Stimulated activated CD4-positive, alpha-beta T cell treated with anti-CD3 and anti-CD28 coated beads, TNF-alpha, amount 100 ng/mL, for 4 hours (primary cell): ENCODE measurements around the gene PCDHB11.
"Not testable (repeated sequence)": the region's sequence is repeated elsewhere in the genome, so short reads cannot be mapped to it uniquely, and the experiment has no call there.

Experiments
- DNase-seq, 3 experiments: peaks; one replicate each; pipeline ENCODE4 v3.0.0-alpha.2; 2020; ENCODE audit warnings: low read depth in 3 of 3

Gene PCDHB11

DNA sequence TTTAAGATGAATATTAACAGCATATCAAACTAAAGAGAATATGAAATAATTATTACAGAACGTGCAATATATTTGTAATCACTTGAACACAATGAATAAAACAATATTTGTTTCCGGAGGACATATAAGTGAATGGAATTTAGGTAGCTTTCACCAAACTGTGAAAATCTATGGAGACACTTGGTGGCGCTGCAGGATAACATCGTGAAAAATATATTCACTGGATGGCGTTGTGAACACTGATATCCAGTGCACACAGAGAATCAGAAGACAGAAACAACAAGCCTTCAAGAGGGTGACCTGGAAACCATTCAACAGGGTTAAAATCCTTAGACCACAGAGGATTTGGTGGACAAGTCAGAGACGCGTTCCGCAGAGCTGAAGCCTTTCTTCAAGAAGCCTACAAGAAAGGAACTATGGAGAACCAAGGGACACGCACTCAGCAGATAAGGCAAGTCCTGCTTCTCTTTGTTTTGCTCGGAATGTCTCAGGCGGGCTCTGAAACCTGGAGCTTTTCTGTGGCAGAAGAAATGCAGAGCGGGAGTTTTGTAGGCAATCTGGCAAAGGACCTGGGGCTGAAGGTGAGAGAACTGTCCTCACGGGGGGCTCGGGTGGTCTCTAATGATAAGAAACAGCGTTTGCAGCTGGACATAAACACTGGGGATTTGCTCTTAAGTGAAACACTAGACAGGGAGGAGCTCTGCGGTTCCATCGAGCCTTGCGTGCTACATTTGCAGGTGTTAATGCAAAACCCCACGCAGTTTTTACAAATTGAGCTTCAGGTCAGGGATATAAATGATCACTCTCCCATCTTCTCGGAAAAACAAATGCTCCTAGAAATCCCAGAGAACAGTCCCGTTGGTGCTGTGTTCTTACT lies at the start of gene PCDHB11:
Gene PCDHB11 (plus strand): TSS at position 269 of the 877 bp plus-strand sequence. CDS start 148 bp downstream, at position 417.
- DNase-seq: no peak

DNA sequence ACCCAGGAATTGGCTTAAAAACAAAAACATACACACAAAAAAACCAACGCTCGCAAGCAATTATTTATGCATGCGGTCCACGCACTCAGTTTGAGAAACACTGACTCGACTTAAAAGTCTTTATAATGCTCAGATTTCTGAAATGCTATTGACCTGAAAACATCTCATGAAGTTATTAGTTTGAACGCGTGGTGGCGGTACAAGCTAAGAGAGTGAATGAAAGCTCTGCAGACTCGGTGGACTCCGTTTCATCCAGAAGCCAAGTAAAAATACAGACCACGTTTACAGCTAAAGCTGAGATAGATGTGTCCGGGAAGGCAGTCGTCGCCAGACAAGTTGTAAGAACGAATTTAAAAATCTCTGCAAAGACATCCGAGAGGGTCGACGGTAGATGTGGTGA lies 49.6 kb upstream of the PCDHB11 start, which contains the start of gene PCDHB6:
Gene PCDHB6 (plus strand): TSS at position 246 of the 400 bp plus-strand sequence. CDS start 201 bp downstream, outside the sequence.
- no peak for DNase-seq

DNA sequence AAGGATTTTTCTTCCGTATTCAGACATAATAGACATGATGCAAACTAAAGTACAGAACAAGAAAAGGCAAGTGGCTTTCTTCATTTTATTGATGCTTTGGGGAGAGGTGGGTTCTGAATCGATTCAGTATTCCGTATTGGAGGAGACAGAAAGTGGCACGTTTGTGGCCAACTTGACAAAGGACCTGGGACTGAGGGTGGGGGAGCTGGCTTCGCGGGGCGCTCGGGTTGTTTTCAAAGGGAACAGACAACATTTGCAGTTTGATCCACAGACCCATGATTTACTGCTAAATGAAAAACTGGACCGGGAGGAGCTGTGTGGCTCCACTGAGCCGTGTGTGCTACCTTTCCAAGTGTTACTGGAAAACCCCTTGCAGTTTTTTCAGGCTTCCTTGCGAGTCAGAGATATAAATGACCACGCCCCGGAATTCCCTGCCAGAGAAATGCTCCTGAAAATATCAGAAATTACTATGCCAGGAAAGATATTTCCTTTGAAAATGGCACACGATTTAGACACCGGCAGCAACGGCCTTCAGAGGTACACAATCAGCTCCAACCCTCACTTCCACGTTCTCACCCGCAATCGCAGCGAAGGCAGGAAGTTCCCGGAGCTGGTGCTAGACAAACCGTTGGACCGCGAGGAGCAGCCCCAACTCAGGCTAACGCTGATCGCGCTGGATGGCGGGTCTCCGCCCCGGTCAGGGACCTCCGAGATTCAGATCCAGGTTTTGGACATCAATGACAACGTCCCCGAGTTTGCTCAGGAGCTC lies 49.0 kb upstream of the PCDHB11 start:
- DNase-seq: no peak

DNA sequence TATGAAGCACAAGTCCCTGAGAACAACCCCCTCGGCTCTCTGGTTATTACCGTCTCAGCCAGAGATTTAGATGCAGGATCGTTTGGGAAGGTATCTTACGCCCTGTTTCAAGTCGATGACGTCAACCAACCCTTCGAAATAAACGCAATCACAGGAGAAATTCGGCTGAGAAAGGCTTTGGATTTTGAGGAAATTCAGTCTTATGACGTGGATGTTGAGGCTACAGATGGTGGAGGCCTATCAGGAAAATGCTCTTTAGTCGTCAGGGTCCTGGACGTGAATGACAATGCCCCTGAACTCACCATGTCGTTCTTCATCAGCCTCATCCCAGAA lies 48.5 kb upstream of the PCDHB11 start:
- no peak for DNase-seq

DNA sequence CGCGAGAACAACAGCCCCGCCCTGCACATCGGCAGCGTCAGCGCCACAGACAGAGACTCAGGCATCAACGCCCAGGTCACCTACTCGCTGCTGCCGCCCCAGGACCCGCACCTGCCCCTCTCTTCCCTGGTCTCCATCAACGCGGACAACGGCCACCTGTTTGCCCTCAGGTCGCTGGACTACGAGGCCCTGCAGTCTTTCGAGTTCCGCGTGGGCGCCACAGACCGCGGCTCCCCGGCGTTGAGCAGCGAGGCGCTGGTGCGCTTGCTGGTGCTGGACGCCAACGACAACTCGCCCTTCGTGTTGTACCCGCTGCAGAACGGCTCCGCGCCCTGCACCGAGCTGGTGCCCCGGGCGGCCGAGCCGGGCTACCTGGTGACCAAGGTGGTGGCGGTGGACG lies 47.8 kb upstream of the PCDHB11 start:
- not testable (repeated sequence) for DNase-seq

DNA sequence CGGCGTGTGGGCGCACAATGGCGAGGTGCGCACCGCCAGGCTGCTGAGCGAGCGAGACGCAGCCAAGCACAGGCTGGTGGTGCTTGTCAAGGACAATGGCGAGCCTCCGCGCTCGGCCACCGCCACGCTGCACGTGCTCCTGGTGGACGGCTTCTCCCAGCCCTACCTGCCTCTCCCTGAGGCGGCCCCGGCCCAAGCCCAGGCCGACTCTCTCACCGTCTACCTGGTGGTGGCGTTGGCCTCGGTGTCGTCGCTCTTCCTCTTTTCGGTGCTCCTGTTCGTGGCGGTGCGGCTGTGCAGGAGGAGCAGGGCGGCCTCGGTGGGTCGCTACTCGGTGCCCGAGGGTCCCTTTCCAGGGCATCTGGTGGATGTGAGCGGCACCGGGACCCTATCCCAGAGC lies 47.3 kb upstream of the PCDHB11 start:
- not testable (repeated sequence) for DNase-seq

DNA sequence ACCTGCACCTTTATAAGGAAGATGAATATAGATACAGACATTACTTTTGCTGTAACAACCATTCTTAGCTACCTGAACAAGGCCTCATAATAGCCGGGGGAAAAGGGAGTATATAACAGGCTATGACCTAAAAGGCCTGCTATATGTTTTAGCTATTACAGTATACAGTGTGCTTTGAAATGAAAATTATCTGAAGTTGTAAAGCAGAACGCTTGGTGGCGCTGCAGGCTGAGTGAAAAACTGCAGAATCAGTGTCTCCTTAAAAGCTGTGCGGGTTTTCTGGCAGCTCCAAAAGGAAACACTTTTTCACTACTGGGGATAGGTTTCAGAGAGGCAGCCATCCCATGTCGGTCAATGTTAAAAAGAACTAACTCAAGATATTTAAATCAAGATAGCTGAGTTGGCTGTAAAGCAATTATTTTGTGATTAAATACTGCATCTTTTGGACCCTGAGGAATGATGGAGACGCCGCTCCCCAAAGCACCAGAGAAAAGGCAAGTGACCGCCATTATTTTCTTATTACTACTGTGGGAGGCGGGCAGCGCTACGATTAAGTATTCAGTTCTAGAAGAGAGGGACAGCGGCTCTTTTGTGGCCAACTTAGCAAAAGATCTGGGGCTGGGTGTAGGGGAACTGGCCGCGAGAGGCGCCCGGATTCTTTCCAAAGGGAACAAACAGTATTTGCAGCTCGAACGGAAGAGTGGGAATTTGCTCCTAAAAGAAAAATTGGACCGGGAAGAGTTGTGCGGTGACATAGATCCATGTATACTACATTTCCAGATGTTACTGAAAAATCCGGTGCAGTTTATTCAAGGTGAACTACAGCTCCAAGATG lies 43.7 kb upstream of the PCDHB11 start:
- no peak for DNase-seq

DNA sequence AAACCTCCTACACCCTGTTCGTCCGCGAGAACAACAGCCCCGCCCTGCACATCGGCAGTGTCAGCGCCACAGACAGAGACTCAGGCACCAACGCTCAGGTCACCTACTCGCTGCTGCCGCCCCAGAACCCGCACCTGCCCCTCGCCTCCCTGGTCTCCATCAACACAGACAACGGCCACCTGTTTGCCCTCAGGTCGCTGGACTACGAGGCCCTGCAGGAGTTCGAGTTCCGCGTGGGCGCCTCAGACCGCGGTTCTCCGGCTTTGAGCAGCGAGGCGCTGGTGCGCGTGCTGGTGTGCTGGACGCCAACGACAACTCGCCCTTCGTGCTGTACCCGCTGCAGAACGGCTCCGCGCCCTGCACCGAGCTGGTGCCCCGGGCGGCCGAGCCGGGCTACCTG lies 42.1 kb upstream of the PCDHB11 start:
- not testable (repeated sequence) for DNase-seq

DNA sequence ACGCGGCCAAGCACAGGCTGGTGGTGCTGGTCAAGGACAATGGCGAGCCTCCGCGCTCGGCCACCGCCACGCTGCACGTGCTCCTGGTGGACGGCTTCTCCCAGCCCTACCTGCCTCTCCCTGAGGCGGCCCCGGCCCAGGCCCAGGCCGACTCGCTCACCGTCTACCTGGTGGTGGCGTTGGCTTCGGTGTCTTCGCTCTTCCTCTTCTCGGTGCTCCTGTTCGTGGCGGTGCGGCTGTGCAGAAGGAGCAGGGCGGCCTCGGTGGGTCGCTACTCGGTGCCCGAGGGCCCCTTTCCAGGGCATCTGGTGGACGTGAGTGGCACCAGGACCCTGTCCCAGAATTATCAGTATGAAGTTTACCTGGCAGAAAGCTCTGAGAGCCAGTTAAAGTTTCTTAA lies 41.5 kb upstream of the PCDHB11 start:
- not testable (repeated sequence) for DNase-seq

DNA sequence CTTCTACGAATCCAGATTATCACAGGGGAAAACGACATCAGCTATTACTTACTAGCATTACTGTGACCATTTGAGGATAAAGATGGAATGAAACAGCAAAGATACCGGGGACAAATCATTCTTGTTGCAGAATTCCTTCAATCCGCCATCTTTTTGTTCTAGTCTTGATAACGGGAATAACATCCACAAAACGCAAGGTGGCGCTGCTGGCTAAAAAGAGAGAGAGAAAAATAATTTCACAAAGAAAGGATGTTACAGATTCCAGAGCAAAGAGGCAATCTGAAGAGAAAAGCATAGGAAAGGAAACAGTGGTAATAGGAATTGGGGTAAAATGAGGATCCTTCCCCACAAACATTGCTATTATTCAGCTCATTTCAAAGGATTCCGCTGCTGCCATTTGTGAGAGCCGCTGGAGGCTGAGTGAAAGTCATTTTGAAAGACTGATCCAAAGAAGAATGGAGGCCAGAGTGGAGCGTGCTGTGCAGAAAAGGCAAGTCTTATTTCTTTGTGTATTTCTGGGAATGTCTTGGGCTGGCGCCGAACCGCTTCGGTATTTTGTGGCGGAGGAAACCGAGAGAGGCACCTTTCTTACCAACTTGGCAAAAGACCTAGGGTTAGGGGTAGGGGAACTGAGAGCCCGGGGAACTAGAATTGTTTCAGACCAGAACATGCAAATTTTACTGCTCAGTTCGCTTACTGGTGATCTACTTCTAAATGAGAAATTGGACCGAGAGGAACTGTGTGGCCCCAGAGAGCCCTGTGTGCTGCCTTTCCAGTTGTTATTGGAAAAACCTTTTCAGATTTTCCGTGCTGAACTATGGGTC lies 26.8 kb upstream of the PCDHB11 start, which contains the start of gene PCDHB7:
Gene PCDHB7 (plus strand): TSS at position 264 of the 824 bp plus-strand sequence. CDS start 192 bp downstream, at position 456.
- no peak for DNase-seq

DNA sequence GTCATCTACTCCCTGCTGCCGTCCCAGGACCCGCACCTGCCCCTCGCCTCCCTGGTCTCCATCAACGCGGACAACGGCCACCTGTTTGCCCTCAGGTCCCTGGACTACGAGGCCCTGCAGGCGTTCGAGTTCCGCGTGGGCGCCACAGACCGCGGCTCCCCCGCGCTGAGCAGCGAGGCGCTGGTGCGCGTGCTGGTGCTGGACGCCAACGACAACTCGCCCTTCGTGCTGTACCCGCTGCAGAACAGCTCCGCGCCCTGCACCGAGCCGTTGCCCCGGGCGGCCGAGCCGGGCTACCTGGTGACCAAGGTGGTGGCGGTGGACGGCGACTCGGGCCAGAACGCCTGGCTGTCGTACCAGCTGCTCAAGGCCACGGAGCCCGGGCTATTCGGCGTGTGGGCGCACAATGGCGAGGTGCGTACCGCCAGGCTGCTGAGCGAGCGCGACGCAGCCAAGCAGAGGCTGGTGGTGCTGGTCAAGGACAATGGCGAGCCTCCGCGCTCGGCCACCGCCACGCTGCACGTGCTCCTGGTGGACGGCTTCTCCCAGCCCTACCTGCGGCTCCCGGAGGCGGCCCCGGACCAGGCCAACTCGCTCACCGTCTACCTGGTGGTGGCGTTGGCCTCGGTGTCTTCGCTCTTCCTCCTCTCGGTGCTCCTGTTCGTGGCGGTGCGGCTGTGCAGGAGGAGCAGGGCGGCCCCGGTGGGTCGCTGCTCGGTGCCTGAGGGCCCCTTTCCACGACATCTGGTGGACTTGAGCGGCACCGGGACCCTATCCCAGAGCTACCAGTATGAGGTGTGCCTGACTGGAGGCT lies 24.9 kb upstream of the PCDHB11 start:
- DNase-seq: not testable (repeated sequence)

DNA sequence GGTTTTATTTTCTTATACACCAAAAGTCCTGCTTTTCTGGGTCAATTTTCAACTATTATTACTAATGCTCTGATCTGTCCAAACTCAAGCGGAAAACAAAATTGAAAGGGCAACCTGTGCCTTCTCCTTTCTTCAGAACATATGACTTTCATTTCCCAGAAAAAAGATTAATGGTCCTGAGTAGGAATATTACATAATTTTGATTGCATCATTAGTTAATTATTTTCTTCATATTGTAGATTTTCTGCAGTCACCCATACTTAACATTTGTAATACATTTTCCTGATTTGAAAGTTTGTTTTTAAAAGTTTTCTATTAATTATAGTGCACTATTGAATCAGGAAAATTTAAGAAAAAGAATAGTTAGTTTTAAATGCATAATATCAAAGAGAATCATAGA lies 23.5 kb upstream of the PCDHB11 start:
- DNase-seq: no peak

DNA sequence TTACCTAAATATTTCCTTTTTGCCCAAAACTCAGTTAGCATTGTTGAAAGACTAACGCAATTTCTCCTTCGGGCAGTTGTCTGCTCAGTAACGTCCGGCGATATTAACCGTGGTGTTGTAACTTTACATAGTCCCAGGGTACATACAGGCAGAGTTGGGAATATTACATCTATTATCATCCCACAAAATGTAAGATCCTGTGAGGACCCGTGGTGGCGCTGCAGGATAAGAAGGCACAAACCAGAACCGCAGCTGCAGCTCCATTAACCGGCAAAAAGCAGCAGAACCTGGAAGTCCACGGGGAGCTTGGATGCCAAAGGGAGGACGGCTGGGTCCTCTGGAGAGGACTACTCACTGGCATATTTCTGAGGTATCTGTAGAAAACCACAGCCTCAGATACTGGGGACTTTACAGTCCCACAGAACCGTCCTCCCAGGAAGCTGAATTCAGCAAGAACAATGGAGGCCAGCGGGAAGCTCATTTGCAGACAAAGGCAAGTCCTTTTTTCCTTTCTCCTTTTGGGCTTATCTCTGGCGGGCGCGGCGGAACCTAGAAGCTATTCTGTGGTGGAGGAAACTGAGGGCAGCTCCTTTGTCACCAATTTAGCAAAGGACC lies 21.7 kb upstream of the PCDHB11 start, which contains the start of gene PCDHB8:
Gene PCDHB8 (plus strand): TSS at position 214 of the 615 bp plus-strand sequence. CDS start 245 bp downstream, at position 459.
- not testable (repeated sequence) for DNase-seq

DNA sequence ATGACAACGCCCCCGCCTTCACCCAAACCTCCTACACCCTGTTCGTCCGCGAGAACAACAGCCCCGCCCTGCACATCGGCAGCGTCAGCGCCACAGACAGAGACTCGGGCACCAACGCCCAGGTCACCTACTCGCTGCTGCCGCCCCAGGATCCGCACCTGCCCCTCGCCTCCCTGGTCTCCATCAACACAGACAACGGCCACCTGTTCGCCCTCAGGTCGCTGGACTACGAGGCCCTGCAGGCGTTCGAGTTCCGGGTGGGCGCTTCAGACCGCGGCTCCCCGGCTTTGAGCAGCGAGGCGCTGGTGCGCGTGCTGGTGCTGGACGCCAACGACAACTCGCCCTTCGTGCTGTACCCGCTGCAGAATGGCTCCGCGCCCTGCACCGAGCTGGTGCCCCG lies 20.1 kb upstream of the PCDHB11 start:
- not testable (repeated sequence) for DNase-seq

DNA sequence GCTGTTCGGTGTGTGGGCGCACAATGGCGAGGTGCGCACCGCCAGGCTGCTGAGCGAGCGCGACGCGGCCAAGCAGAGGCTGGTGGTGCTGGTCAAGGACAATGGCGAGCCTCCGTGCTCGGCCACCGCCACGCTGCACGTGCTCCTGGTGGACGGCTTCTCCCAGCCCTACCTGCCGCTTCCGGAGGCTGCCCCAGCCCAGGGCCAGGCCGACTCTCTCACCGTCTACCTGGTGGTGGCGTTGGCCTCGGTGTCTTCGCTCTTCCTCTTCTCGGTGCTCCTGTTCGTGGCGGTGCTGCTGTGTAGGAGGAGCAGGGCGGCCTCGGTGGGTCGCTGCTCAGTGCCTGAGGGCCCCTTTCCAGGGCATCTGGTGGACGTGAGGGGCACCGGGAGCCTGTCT lies 19.6 kb upstream of the PCDHB11 start:
- not testable (repeated sequence) for DNase-seq

DNA sequence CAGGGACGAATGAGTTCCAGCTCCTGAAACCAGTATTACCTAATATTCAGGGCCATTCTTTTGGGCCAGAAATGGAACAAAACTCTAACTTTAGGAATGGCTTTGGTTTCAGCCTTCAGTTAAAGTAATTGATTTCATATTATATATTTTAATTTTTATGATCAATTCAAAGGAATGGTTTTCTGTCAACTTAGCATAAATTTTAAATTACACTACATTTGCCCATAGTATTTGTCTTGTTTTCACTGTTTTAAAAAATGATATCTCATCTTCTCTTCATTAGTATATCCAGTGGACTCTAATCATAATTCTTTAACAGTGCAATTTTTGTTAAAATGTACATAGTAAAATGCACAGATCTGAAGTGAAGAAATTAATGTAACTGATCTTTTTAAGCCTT lies 19.1 kb upstream of the PCDHB11 start:
- DNase-seq: no peak

DNA sequence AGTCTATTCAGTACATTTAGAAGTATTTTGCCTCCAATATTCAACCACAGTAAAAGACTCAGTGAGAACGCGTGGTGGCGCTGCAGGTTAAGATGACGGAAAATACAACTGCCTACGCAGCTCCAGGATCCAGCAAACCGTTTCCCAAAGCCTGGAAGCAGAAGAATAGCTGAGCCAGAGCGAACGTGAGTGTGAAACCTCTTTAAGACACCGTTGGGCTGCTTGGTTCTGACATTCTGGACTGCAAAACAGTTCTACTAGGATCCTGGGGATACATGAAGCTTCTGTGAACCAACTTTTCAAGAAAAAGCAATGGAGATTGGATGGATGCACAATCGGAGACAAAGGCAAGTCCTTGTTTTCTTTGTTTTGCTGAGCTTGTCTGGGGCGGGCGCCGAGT lies 17.2 kb upstream of the PCDHB11 start, which contains the start of gene PCDHB16:
Gene PCDHB16 (plus strand): TSS at position 140 of the 400 bp plus-strand sequence. CDS start 173 bp downstream, at position 313.
- no peak for DNase-seq

DNA sequence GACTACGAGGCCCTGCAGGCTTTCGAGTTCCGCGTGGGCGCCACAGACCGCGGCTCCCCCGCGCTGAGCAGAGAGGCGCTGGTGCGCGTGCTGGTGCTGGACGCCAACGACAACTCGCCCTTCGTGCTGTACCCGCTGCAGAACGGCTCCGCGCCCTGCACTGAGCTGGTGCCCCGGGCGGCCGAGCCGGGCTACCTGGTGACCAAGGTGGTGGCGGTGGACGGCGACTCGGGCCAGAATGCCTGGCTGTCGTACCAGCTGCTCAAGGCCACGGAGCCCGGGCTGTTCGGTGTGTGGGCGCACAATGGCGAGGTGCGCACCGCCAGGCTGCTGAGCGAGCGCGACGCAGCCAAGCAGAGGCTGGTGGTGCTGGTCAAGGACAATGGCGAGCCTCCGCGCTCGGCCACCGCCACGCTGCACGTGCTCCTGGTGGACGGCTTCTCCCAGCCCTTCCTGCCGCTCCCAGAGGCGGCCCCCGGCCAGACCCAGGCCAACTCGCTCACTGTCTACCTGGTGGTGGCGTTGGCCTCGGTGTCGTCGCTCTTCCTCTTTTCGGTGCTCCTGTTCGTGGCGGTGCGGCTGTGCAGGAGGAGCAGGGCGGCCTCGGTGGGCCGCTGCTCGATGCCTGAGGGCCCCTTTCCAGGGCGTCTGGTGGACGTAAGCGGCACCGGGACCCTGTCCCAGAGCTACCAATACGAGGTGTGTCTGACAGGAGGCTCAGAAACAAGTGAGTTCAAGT lies 15.1 kb upstream of the PCDHB11 start:
- not testable (repeated sequence) for DNase-seq
